Measurements from ENCODE around the gene ALX3.

DNA sequence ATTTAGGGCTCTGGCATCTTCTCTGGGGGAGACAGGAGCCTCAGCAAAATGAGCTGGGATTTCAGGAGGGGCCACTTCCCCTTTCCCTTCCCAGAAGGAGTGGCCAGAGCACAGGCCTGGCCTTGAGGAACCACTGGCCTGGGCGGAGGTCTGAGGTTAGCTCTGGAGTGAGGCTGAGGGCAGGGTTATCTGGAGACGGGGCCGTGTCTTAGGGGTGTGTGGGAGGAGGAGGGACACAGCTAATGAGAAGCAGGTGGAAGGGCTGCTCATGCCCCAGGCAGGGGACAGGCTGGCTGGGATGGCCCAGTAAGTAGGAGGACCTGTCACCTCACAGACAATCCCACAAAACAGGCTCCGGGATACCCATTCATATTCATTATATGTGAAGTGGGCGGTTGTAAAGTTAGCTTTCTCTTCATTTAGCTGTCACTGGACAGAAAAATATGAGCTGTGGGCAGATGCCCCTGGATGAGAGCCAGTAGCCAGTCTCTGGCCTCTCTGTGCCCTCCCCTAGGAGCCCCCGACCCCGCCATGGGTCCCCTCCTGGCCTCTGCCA lies 12.4 kb downstream of the ALX3 start:
- TF ChIP-seq, protein P1, sequence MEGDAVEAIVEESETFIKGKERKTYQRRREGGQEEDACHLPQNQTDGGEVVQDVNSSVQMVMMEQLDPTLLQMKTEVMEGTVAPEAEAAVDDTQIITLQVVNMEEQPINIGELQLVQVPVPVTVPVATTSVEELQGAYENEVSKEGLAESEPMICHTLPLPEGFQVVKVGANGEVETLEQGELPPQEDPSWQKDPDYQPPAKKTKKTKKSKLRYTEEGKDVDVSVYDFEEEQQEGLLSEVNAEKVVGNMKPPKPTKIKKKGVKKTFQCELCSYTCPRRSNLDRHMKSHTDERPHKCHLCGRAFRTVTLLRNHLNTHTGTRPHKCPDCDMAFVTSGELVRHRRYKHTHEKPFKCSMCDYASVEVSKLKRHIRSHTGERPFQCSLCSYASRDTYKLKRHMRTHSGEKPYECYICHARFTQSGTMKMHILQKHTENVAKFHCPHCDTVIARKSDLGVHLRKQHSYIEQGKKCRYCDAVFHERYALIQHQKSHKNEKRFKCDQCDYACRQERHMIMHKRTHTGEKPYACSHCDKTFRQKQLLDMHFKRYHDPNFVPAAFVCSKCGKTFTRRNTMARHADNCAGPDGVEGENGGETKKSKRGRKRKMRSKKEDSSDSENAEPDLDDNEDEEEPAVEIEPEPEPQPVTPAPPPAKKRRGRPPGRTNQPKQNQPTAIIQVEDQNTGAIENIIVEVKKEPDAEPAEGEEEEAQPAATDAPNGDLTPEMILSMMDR (optimal IDR thresholded peaks at IDR 0.05 in 1 of 3, IDR thresholded peaks at IDR 0.05 in 1 of 3, conservative IDR thresholded peaks at IDR 0.05 in 1 of 3; ENCODE audit: extremely low read depth in 1 of 3, insufficient read depth in 2 of 3, low read length in 3 of 3): no peak
- TF ChIP-seq EZH2 (IDR thresholded peaks at IDR 0.05; ENCODE audit: low read length): no peak

Measured in keratinocyte (primary cell).